Stimulated activated naive B cell treated with anti-CD40 and anti-IgM and Interleukin-4, amounts not matched to agents 10 μg/mL and 1 μg/mL and 100 μg/mL, for 72 hours (primary cell): ENCODE data around the gene SYNGAP1.
A peak's percentile ranks its signal among the peaks of the same experiment; 100 is the strongest.
"Not testable (repeated sequence)": the region's sequence is repeated elsewhere in the genome, so short reads cannot be mapped to it uniquely, and the experiment has no call there.

Source experiments
- ATAC-seq, 2 donors: fragments of 150-1000 bp; cut with Tn5 transposase; replicated peaks; 2 replicates each; pipeline ENCODE4 v1.10.0; 2021; ENCODE audit warnings: moderate library complexity in 1 of 2
- DNase-seq: peaks from one replicate; pipeline ENCODE4 v3.0.0; 2021
- H3K27ac Mint-ChIP-seq: one replicate; pipeline ENCODE4 v1.8.0; 2022; ENCODE audit warnings: mild to moderate bottlenecking, mixed read lengths
- H3K27me3 Mint-ChIP-seq, 2 donors: one replicate each; pipeline ENCODE4 v1.8.0; 2022; ENCODE audit warnings: mixed read lengths in 2 of 2
- H3K36me3 Mint-ChIP-seq, 2 donors: one replicate each; pipeline ENCODE4 v1.8.0; 2022; ENCODE audit warnings: mixed read lengths in 2 of 2, mild to moderate bottlenecking in 1 of 2
- H3K4me1 Mint-ChIP-seq, 2 donors: one replicate each; pipeline ENCODE4 v1.8.0; 2022; ENCODE audit warnings: mixed read lengths in 2 of 2, mild to moderate bottlenecking in 1 of 2
- H3K4me3 Mint-ChIP-seq, 2 donors: one replicate each; pipeline ENCODE4 v1.8.0; 2022; ENCODE audit warnings: mild to moderate bottlenecking in 2 of 2, mixed read lengths in 2 of 2, moderate library complexity in 1 of 2
- H3K9me3 Mint-ChIP-seq, 2 donors: one replicate each; pipeline ENCODE4 v1.8.0; 2022; ENCODE audit warnings: mixed read lengths in 2 of 2, mild to moderate bottlenecking in 1 of 2

The SYNGAP1 gene

DNA sequence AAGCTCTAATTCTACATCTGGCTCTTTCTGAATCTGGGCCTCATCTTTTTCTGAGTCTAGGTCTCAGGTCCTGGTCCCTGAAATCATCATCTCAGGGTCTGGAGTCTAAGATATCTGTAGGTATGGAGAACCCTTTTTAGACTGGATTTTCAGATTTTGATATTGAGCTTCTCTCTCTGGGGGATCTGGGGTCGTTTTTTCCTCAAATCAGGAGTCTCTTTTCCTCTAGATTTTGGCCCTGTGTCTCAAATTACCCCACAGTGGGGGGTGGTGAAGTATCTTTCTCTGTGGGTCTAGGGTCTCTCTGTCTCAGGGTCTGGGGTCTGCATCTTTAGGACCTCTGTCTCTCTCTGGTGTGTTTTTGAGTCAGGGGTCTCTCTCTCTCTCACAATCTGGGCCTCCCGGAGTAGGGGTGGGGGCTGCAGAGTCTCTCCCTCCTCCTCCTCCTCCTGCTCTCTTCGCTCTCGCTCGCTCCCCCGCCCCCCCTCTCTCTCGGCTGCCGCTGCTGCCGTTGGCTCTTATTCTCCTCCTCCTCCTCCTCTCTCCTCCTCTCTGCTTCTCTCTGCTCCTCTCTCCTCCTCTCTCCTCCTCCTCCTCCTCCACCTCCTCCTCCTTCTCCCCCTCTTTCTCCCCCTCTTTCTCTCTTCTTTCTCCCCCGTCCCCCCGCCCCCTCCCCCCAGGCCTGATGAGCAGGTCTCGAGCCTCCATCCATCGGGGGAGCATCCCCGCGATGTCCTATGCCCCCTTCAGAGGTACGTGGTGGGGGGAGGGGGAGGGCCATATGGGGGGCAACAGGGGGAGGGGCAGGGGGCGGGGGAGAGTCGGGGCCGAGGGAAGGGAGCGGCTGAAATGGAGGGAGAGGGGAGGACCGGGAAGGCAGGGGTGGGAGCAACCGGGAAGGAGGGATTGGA, at the start of gene SYNGAP1:
Gene SYNGAP1 (plus strand): TSS at position 486 of the 911 bp plus-strand sequence. CDS start 200 bp downstream, at position 686.
- ATAC-seq (no peak), DNase-seq (no peak)
- Mint-ChIP-seq H3K4me3 (peak within 1 kb of the TSS; percentile 97 to 98), H3K27ac (peak within 1 kb of the TSS; percentile 99), H3K36me3 (peaks cover 14 to 31% of the 10 kb centered on the region in 2 donors), H3K27me3 (no peaks in the 10 kb centered on the region), H3K9me3 (peaks cover 4 to 5% of the 10 kb centered on the region in 2 donors), H3K4me1 (peaks cover 47 to 59% of the 10 kb centered on the region in 2 donors)

- H3K27ac Mint-ChIP-seq, H3K4me1 Mint-ChIP-seq, ATAC-seq, H3K4me3 Mint-ChIP-seq, DNase-seq, H3K36me3 Mint-ChIP-seq, H3K27me3 Mint-ChIP-seq, H3K9me3 Mint-ChIP-seq: not testable (repeated sequence)
Observed at GRCh38 chr6:33371901-33372300, 48.0 kb upstream of the SYNGAP1 start.

- Mint-ChIP-seq H3K4me3 (no peak overlapping the region), H3K27ac (no peak overlapping the region), H3K36me3 (no peaks in the 10 kb centered on the region)
Observed at GRCh38 chr6:33372526-33373123, 47.2 kb upstream of the SYNGAP1 start.

DNA sequence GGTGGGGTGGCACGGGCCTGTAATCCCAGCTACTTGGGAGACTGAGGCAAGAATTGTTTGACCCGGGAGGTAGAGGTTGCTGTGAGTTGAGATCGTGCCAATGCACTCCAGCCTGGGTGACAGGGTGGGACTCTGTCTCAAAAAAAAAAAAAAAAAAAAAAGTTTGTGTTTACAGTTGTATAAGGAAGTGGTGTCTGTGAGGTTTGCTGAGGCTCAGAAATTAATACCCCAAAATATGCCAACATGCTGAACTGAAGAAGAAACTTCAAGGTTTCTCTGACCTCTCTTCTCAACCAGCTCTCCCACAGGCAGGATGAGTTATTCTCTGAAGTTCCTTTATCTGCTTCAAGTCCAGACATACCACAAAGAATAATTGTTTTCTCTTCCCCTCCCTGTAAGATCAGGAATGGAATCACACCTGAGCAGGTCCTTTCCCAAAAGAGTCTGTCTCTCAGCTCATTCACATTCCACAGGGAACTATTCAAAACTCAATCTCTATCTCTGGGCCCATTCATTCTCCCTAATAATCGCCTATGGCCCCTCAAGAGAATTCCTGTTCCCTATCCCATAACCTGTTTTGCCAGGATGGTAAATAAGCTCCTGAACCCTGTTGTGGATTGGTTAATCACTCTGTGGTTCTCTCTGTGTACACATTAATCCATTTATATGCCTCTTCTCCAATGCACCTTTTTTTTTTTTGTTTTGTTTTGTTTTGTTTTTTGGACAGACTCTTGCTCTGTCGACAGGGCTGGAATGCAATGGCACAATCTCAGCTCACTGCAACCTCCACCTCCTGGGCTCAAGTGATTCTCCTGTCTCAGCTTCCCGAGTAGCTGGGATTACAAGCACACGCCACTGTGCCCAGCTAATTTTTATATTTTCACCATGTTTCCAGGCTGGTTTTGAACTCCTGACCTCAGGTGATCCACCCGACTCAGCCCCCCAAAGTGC, 45.6 kb upstream of the SYNGAP1 start:
- no peaks in the 10 kb centered on the region for H3K9me3 Mint-ChIP-seq
- H3K4me1 Mint-ChIP-seq: peaks cover 0 to 2% of the 10 kb centered on the region in 2 donors
- H3K27ac Mint-ChIP-seq: no peak overlapping the region
- DNase-seq (no peak), ATAC-seq (no peak)
- no peaks in the 10 kb centered on the region for H3K36me3 Mint-ChIP-seq
- H3K27me3 Mint-ChIP-seq: no peaks in the 10 kb centered on the region
- H3K4me3 Mint-ChIP-seq: no peak overlapping the region

More at GRCh38 chr6:33372526-33373123, 47.2 kb upstream of the SYNGAP1 start:
- DNase-seq: no peak
- H3K27me3 Mint-ChIP-seq: no peaks in the 10 kb centered on the region
- no peaks in the 10 kb centered on the region for H3K9me3 Mint-ChIP-seq
- no peak for ATAC-seq
- peaks cover 0 to 2% of the 10 kb centered on the region in 2 donors for H3K4me1 Mint-ChIP-seq

DNA sequence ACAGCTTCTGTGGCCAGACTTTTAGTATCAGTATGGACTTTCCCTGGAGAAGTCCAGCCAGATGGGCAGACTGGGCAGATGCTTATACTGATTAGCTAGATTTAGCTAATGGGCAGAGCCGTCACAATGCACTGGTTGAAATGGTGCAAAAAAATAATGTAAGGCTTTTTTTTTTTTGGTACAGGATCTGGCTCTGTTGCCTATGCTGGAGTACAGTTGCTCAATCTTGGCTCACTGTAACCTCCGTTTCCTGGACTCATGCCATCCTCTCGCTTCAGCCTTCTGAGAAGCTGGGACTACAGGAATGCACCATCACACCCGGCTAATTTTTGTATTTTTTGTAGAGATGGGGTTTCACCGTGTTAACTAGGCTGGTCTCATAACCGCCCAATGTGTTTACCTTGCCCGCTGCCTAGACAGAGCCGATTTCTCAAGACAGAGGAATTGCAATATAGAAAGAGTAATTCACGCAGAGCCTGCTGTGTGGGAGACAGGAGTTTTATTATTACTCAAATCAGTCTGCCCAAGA, 44.7 kb upstream of the SYNGAP1 start:
- H3K27ac Mint-ChIP-seq: no peak overlapping the region

GRCh38 chr6:33377171-33377570, 42.7 kb upstream of the SYNGAP1 start:
- Mint-ChIP-seq H3K4me1 (peaks cover 0 to 2% of the 10 kb centered on the region in 2 donors), H3K9me3 (no peaks in the 10 kb centered on the region), H3K27ac (no peak overlapping the region), H3K4me3 (no peak overlapping the region), H3K27me3 (no peaks in the 10 kb centered on the region), H3K36me3 (no peaks in the 10 kb centered on the region)
- ATAC-seq: no peak
- no peak for DNase-seq

More for the DNA sequence above, 44.7 kb upstream of the SYNGAP1 start:
- no peaks in the 10 kb centered on the region for H3K9me3 Mint-ChIP-seq
- H3K27me3 Mint-ChIP-seq: no peaks in the 10 kb centered on the region
- H3K36me3 Mint-ChIP-seq: no peaks in the 10 kb centered on the region
- H3K4me1 Mint-ChIP-seq: peaks cover 0 to 2% of the 10 kb centered on the region in 2 donors
- H3K4me3 Mint-ChIP-seq: no peak overlapping the region
- no peak for DNase-seq
- ATAC-seq: no peak

- not testable (repeated sequence) for H3K27me3 Mint-ChIP-seq, H3K9me3 Mint-ChIP-seq, ATAC-seq, H3K4me1 Mint-ChIP-seq, DNase-seq, H3K27ac Mint-ChIP-seq, H3K4me3 Mint-ChIP-seq, H3K36me3 Mint-ChIP-seq
Observed at GRCh38 chr6:33379184-33379583, 40.7 kb upstream of the SYNGAP1 start.

DNA sequence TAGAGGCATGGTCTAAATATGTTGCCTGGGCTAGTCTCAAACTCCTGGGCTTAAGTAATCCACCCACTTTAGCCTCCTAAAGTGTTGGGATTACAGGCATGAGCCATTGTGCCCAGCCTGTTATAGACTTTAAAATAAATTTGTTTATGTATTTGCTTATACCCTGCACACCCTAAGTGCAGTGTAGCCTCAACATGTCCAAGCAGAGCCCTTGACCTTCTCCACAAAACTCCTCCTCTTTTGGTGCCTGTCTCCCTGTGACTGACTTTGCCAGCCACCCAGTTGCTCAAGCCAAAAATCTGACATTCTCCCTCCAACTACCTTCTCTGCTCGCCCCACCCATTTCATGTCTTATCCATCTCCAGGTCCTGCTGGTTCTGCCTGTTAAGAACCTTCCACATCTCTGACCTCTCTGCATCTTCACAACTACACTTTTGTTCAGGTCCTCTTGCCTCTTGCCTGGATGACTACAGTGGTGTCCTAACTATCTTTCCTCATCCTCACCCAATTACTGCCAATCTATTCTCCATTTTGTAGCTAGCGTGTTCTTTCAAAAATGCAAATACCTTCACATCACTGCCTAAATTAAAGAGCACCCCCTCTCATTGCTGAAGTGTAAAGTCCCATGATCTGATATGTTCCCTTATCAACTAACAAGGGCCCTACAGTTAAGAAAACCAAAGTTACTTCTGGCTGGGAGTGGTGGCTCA, 39.4 kb upstream of the SYNGAP1 start:
- H3K9me3 Mint-ChIP-seq: no peaks in the 10 kb centered on the region
- no peaks in the 10 kb centered on the region for H3K36me3 Mint-ChIP-seq
- peaks cover 0 to 2% of the 10 kb centered on the region in 2 donors for H3K4me1 Mint-ChIP-seq
- H3K4me3 Mint-ChIP-seq: no peak overlapping the region
- no peak for ATAC-seq
- DNase-seq: no peak
- no peaks in the 10 kb centered on the region for H3K27me3 Mint-ChIP-seq
- no peak overlapping the region for H3K27ac Mint-ChIP-seq

DNA sequence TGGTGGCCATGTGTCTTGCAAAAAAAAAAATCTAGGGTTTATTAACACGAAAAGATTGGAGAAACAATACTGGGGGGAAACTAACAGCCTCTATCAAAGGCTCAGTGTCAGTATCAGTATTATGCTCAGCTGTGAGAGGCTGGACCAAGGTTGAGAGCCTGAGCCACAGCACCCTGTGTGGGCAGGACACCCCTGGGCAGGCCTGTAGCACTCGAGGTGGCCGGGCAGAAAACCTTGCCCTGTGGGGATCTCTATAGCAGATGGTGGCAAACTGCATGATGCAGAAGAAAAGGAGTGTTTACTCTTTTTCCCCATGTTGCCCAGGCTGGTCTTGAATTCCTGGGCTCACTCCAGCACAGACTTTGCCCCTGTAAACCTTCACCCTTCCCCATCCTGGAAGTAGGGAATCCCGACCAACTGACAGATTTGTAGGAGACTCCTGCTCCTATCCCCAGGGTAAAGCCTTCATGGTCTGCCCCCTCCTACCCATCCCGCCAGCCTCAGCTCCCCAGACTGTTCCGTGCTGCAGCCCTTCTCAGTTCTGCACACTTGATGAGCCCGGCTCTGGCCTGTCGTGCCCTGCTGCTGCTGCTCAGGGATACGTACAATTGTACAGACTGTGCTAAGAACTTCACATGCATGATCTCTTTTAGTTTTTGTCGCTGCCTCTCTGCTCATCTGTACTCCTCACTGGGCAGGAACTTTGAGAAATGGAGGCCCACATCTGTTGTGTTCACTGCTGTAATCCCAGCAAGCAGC, 36.3 kb upstream of the SYNGAP1 start:
- Mint-ChIP-seq H3K27me3 (no peaks in the 10 kb centered on the region), H3K9me3 (no peaks in the 10 kb centered on the region), H3K36me3 (no peaks in the 10 kb centered on the region), H3K27ac (no peak overlapping the region), H3K4me3 (no peak overlapping the region), H3K4me1 (no peaks in the 10 kb centered on the region)
- ATAC-seq: no peak
- no peak for DNase-seq

- H3K27ac Mint-ChIP-seq: no peak overlapping the region
- H3K9me3 Mint-ChIP-seq: no peaks in the 10 kb centered on the region
- no peaks in the 10 kb centered on the region for H3K27me3 Mint-ChIP-seq
- no peaks in the 10 kb centered on the region for H3K36me3 Mint-ChIP-seq
- DNase-seq: no peak
- no peak overlapping the region for H3K4me3 Mint-ChIP-seq
- ATAC-seq: no peak
- H3K4me1 Mint-ChIP-seq: no peaks in the 10 kb centered on the region
Observed at GRCh38 chr6:33384581-33385020, 35.3 kb upstream of the SYNGAP1 start.

GRCh38 chr6:33390173-33390572, 29.7 kb upstream of the SYNGAP1 start:
- H3K4me3 Mint-ChIP-seq: no peak overlapping the region
- peaks cover 15 to 23% of the 10 kb centered on the region in 2 donors for H3K4me1 Mint-ChIP-seq
- no peaks in the 10 kb centered on the region for H3K36me3 Mint-ChIP-seq
- H3K27me3 Mint-ChIP-seq: no peaks in the 10 kb centered on the region
- no peak overlapping the region for H3K27ac Mint-ChIP-seq
- no peak for ATAC-seq
- H3K9me3 Mint-ChIP-seq: no peaks in the 10 kb centered on the region
- no peak for DNase-seq

DNA sequence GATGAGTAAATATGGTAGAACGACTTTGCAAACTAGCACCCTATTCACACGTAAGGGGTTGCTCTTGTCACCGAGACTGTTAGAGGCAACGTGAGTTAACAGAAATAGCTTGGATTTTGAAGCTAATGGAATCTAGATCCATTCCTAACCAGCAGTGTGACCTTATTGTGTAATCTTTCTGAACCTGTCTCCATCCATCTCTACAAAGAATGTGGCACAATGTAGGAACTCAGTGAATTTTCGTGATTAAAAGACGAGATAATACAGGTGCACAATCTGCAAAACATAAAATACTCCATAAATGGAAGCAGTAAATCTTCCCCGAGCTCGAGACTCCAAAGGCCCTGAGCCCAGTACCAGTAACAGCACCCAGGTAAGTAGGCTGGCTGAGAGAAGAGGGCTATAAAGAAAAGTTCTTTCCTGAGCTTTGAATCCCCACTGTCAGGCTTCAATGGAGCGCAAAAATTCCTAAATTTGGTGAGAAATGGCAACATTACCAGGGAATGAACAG, 29.0 kb upstream of the SYNGAP1 start:
- Mint-ChIP-seq H3K4me3 (peak overlapping the region; percentile 83), H3K9me3 (no peaks in the 10 kb centered on the region), H3K36me3 (no peaks in the 10 kb centered on the region), H3K4me1 (peaks cover 15 to 23% of the 10 kb centered on the region in 2 donors), H3K27ac (peak overlapping the region; percentile 91), H3K27me3 (no peaks in the 10 kb centered on the region)
- DNase-seq (no peak), ATAC-seq (peak; percentile 0 to 1)
